HG03066 (cell line): ENCODE results near the gene EFCAB5.
"Not testable (repeated sequence)": the region's sequence is repeated elsewhere in the genome, so short reads cannot be mapped to it uniquely, and the experiment has no call there.

ENCODE experiments used
- ATAC-seq: cut with Tn5 transposase; IDR thresholded peaks from one replicate; pipeline ENCODE4 v1.9.1; 2021; ENCODE audit warnings: low read depth; ENCODE audit not compliant: unreplicated experiment

The EFCAB5 gene

GRCh38 chr17:29933379-29933778 lies 8.1 kb upstream of the EFCAB5 start:
- ATAC-seq, result no peak

- not testable (repeated sequence) for ATAC-seq
Measured at GRCh38 chr17:29935909-29936308, 5.5 kb upstream of the EFCAB5 start.

GRCh38 chr17:29936724-29937123 lies 4.7 kb upstream of the EFCAB5 start:
- ATAC-seq, result no peak

- ATAC-seq, result no peak
Measured at GRCh38 chr17:29945281-29945680, 3.8 kb downstream of the EFCAB5 start.

- no peak for ATAC-seq
Measured at GRCh38 chr17:29948448-29949215, 7.2 kb downstream of the EFCAB5 start.

- ATAC-seq, result no peak
Measured at GRCh38 chr17:29949696-29950095, 8.3 kb downstream of the EFCAB5 start.

- ATAC-seq, result no peak
Measured at GRCh38 chr17:29954405-29954804, 13.0 kb downstream of the EFCAB5 start.

- ATAC-seq, result no peak
Measured at GRCh38 chr17:29956225-29956624, 14.8 kb downstream of the EFCAB5 start.

GRCh38 chr17:29957488-29957887 lies 16.1 kb downstream of the EFCAB5 start:
- not testable (repeated sequence) for ATAC-seq

GRCh38 chr17:29958947-29959657 lies 17.7 kb downstream of the EFCAB5 start:
- ATAC-seq, result no peak

- ATAC-seq, result no peak
Measured at GRCh38 chr17:29959658-29960337, 18.4 kb downstream of the EFCAB5 start.

- no peak for ATAC-seq
Measured at GRCh38 chr17:29962656-29963055, 21.2 kb downstream of the EFCAB5 start.

GRCh38 chr17:29968271-29968670 lies 26.8 kb downstream of the EFCAB5 start:
- no peak for ATAC-seq

- no peak for ATAC-seq
Measured at GRCh38 chr17:29972277-29972676, 30.8 kb downstream of the EFCAB5 start.

GRCh38 chr17:29973005-29973404 lies 31.6 kb downstream of the EFCAB5 start:
- ATAC-seq, result no peak

- no peak for ATAC-seq
Measured at GRCh38 chr17:29977836-29978235, 36.4 kb downstream of the EFCAB5 start.

- ATAC-seq, result no peak
Measured at GRCh38 chr17:29980261-29980660, 38.8 kb downstream of the EFCAB5 start.

- no peak for ATAC-seq
Measured at GRCh38 chr17:29982991-29983653, 41.7 kb downstream of the EFCAB5 start.

GRCh38 chr17:29996458-29996857 lies 55.0 kb downstream of the EFCAB5 start:
- no peak for ATAC-seq

- no peak for ATAC-seq
Measured at GRCh38 chr17:30000001-30000754, 58.7 kb downstream of the EFCAB5 start.
